SK-N-SH (cell line): Measurements from ENCODE around the gene TLR3. TPM values are rescaled to one million over a fixed set of nuclear protein-coding genes. Genes with fewer than 3 reads are reported as not detected.

ENCODE experiments used
- CTCF ChIA-PET: fragments of 300-600, 350-600 bp; formaldehyde crosslinking; extraction: SDS; loops from one replicate; lab custom pipeline; 2021; lab: Yijun Ruan, JAX
- POLR2A ChIA-PET: fragments of 350-600 bp; sonication (Branson Sonifier 250); formaldehyde crosslinking; extraction: SDS; loops from one replicate; lab custom pipeline; 2020; ENCODE audit warnings: antibody characterized with exemption, inconsistent platforms; lab: Yijun Ruan, JAX
- DNase-seq: peaks from one replicate; pipeline ENCODE4 v3.0.0; 2012
- H2AFZ ChIP-seq: fragments of 200-600 bp; sonication (generic); 2 replicates; pipeline ENCODE4 v1.8.1; 2016; ENCODE audit warnings: antibody characterized with exemption, mild to moderate bottlenecking, low read depth
- H3F3A ChIP-seq: fragments of 200-600 bp; sonication (generic); replicated peaks from 2 replicates; pipeline ENCODE3; 2016; ENCODE audit warnings: antibody characterized with exemption, mild to moderate bottlenecking; ENCODE audit not compliant: insufficient read depth
- H3K27ac ChIP-seq, 2 experiments: fragments of 200-500 bp in 1 of 2; fragments of 200-600 bp in 1 of 2; sonication (Bioruptor generic) in 1 of 2; sonication (generic), shearing (Covaris generic) in 1 of 2; 2 replicates each; pipeline versions ENCODE4 v1.5.1 to v1.6.1; 2014 to 2016; ENCODE audit warnings: low read depth in 2 of 2, inconsistent platforms in 1 of 2, low read length in 1 of 2, mild to moderate bottlenecking in 1 of 2, mixed read lengths in 1 of 2
- H3K27me3 ChIP-seq: fragments of 200-600 bp; sonication (generic), shearing (Covaris generic); 2 replicates; pipeline ENCODE4 v1.6.1; 2016; ENCODE audit warnings: mixed run types; ENCODE audit not compliant: insufficient read depth
- H3K36me3 ChIP-seq, 2 experiments: fragments of 200-500 bp in 1 of 2; fragments of 200-600 bp in 1 of 2; sonication (Bioruptor generic) in 1 of 2; sonication (generic) in 1 of 2; replicated peaks in 1 of 2; 2 replicates each; pipeline versions ENCODE3 to v1.5.1; 2014 to 2016; ENCODE audit warnings: low read length in 1 of 2, mild to moderate bottlenecking in 1 of 2; ENCODE audit not compliant: insufficient read depth in 2 of 2, control insufficient read depth in 1 of 2
- H3K4me1 ChIP-seq, 2 experiments: fragments of 200-500 bp in 1 of 2; fragments of 200-600 bp in 1 of 2; sonication (Bioruptor generic) in 1 of 2; sonication (generic), shearing (Covaris generic) in 1 of 2; 2 replicates each; pipeline versions ENCODE4 v1.5.1 to v1.6.1; 2014 to 2016; ENCODE audit warnings: low read depth in 1 of 2, low read length in 1 of 2, mixed run types in 1 of 2; ENCODE audit not compliant: insufficient read depth in 2 of 2, control insufficient read depth in 1 of 2
- H3K4me2 ChIP-seq: fragments of 200-600 bp; sonication (generic), shearing (Covaris generic); 2 replicates; pipeline ENCODE4 v1.6.1; 2017; ENCODE audit warnings: mixed run types
- H3K4me3 ChIP-seq, 2 experiments: fragments of 200-500 bp in 1 of 2; fragments of 200-600 bp in 1 of 2; sonication (Bioruptor generic) in 1 of 2; sonication (generic), shearing (Covaris generic) in 1 of 2; 2 replicates each; pipeline versions ENCODE4 v1.5.1 to v1.8.1; 2014 to 2016; ENCODE audit warnings: low read depth in 2 of 2, inconsistent platforms in 1 of 2, low read length in 1 of 2, mild to moderate bottlenecking in 1 of 2, mixed read lengths in 1 of 2, moderate library complexity in 1 of 2
- H3K79me2 ChIP-seq: fragments of 200-600 bp; sonication (generic); 2 replicates; pipeline ENCODE4 v1.8.1; 2017; ENCODE audit warnings: mild to moderate bottlenecking; ENCODE audit not compliant: insufficient read depth
- H3K9ac ChIP-seq: fragments of 200-600 bp; sonication (generic); 2 replicates; pipeline ENCODE4 v1.6.1; 2017; ENCODE audit warnings: mixed run types
- H3K9me2 ChIP-seq: fragments of 200-600 bp; sonication (generic); 2 replicates; pipeline ENCODE4 v1.6.1; 2017; ENCODE audit warnings: mixed run types
- H3K9me3 ChIP-seq: fragments of 200-600 bp; sonication (generic); 2 replicates; pipeline ENCODE4 v1.6.1; 2017; ENCODE audit warnings: mixed run types, mild to moderate bottlenecking, moderate library complexity
- H4K20me1 ChIP-seq: fragments of 200-600 bp; sonication (generic); 2 replicates; pipeline ENCODE4 v1.6.1; 2017; ENCODE audit warnings: mild to moderate bottlenecking, mixed run types; ENCODE audit not compliant: insufficient read depth
- ELF1 ChIP-seq: IDR thresholded peaks from 2 replicates; pipeline ENCODE4 v1.4.0; 2012
- FOSL2 ChIP-seq: IDR thresholded peaks from 2 replicates; pipeline ENCODE4 v1.4.0; 2012; ENCODE audit warnings: low read depth, mild to moderate bottlenecking, moderate library complexity, borderline replicate concordance
- FOXM1 ChIP-seq: IDR thresholded peaks from 2 replicates; pipeline ENCODE4 v1.4.0; 2012; ENCODE audit warnings: low read depth, mild to moderate bottlenecking
- GABPA ChIP-seq: IDR thresholded peaks from 2 replicates; pipeline ENCODE4 v1.4.0; 2012; ENCODE audit warnings: low read depth, mild to moderate bottlenecking
- JUND ChIP-seq: IDR thresholded peaks from 2 replicates; pipeline ENCODE4 v1.4.0; 2012
- NFIC ChIP-seq: IDR thresholded peaks from 2 replicates; pipeline ENCODE4 v1.4.0; 2012; ENCODE audit warnings: borderline replicate concordance
- NRF1 ChIP-seq: IDR thresholded peaks from 2 replicates; pipeline ENCODE4 v1.6.1; 2012; ENCODE audit warnings: low read depth, mild to moderate bottlenecking, low read length
- PBX3 ChIP-seq: IDR thresholded peaks from 2 replicates; pipeline ENCODE4; 2012
- RAD21 ChIP-seq: IDR thresholded peaks from 2 replicates; pipeline ENCODE4 v1.6.1; 2012; ENCODE audit warnings: mild to moderate bottlenecking, low read length
- REST ChIP-seq: IDR thresholded peaks from 2 replicates; pipeline ENCODE4 v1.6.1; 2012; ENCODE audit warnings: mild to moderate bottlenecking, low read depth, low read length, moderate library complexity
- RFX5 ChIP-seq: IDR thresholded peaks from 2 replicates; pipeline ENCODE4 v1.6.1; 2012; ENCODE audit warnings: mild to moderate bottlenecking, improper control_type of control experiment, low read length
- RXRA ChIP-seq: IDR thresholded peaks from 2 replicates; pipeline ENCODE4 v1.4.0; 2012; ENCODE audit warnings: low read depth, mild to moderate bottlenecking, borderline replicate concordance
- TCF12 ChIP-seq: IDR thresholded peaks from 2 replicates; pipeline ENCODE4 v1.4.0; 2012
- YY1 ChIP-seq: IDR thresholded peaks from 2 replicates; pipeline ENCODE4 v1.4.0; 2012; ENCODE audit warnings: low read depth, mild to moderate bottlenecking
- WGBS: methylation state at CpG from one replicate; pipeline ENCODE4 v1.1.6; 2017; ENCODE audit warnings: low lambda C conversion rate; 5-methylcytosine and 5-hydroxymethylcytosine counted together
- polyA plus RNA-seq, 3 experiments: library from polyadenylated mRNA; depleted of rRNA; stranded (reverse); fragments of >200 nt; gene quantifications; 2 replicates each; pipeline ENCODE4 v1.2.3, GENCODE V29; 2012
- TF ChIP-seq, protein P1 (sequence below): IDR thresholded peaks from 2 replicates; pipeline ENCODE4 v1.4.0; 2012; ENCODE audit warnings: low read depth
- TF ChIP-seq, protein P2 (sequence below): fragments of 150-350 bp; IDR thresholded peaks from 2 replicates; pipeline ENCODE4 v1.6.1; 2016; ENCODE audit warnings: mild to moderate bottlenecking, low read depth, low read length
- TF ChIP-seq, protein P3 (sequence below): IDR thresholded peaks from 2 replicates; pipeline ENCODE4 v1.4.0; 2012; ENCODE audit warnings: low read depth, borderline replicate concordance

TLR3 gene
- polyA plus RNA-seq, 1 of the 3 experiments (the other 2 are of a cell fraction) = 0.51 TPM

GRCh38 chr4:186072516-186072915 is 3.6 kb downstream of the TLR3 start:
- WGBS = 80% methylated on average over 10 of the region's 10 CpGs
- Histone ChIP-seq H3K9me3 (no peaks in the 10 kb centered on the region), H3K36me3 (no peaks in the 10 kb centered on the region), H2AFZ (no peak overlapping the region), H3K4me2 (no peak overlapping the region), H3K79me2 (no peaks in the 10 kb centered on the region), H3K9ac (no peak overlapping the region), H3K4me1 (peaks cover 2 to 6% of the 10 kb centered on the region in 2 experiments; a peak in 2 of 4 replicates), H3F3A (no peaks in the 10 kb centered on the region), H3K9me2 (0 out of 2 replicates have a peak, but pooled peaks cover 3% of the 10 kb centered on the region), H3K27ac (no peak overlapping the region), H4K20me1 (no peaks in the 10 kb centered on the region), H3K27me3 (no peaks in the 10 kb centered on the region), H3K4me3 (no peak overlapping the region)
- DNase-seq = no peak
- TF ChIP-seq PBX3 (no peak), REST (no peak)
- ChIA-PET POLR2A (no interaction called here), CTCF (interaction anchor here (1.1 kb wide), 1 partner anchor 34 kb away, joined by 5 read pairs; no protein-coding TSS in a partner anchor)

DNA sequence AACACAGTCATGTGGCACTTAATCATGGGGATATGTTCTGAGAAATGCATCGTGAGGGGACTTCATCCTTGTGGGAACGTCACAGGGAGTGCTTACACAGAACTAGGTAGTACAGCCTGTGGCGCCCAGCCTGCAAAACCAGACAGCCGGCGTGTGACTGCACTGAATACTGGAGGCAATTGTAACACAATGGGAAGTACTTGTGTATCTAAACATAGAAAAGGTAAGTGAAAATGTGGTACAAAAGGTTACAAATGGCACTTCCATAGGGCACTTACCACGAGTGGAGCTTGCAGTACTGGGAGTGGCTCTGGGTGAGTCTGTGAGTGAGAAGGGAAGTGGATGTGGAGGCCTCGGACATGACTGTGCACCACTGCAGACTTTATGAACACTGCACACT is 5.2 kb downstream of the TLR3 start:
- H3K9ac ChIP-seq = no peak overlapping the region
- no peaks in the 10 kb centered on the region for H4K20me1 ChIP-seq
- H3K9me2 ChIP-seq = 0 out of 2 replicates have a peak, but pooled peaks cover 3% of the 10 kb centered on the region
- H3K27ac ChIP-seq = no peak overlapping the region
- DNase-seq = no peak
- H3K4me2 ChIP-seq = no peak overlapping the region
- H3K79me2 ChIP-seq = no peaks in the 10 kb centered on the region
- H3F3A ChIP-seq = no peaks in the 10 kb centered on the region
- whole genome bisulfite sequencing = 64% methylated on average over 7 of the region's 7 CpGs
- no peaks in the 10 kb centered on the region for H3K27me3 ChIP-seq
- peaks cover 0 to 3% of the 10 kb centered on the region in 2 experiments; a peak in 1 of 4 replicates for H3K4me1 ChIP-seq
- ChIA-PET CTCF (no interaction called here), POLR2A (no interaction called here)
- H2AFZ ChIP-seq = no peak overlapping the region
- no peaks in the 10 kb centered on the region for H3K36me3 ChIP-seq
- H3K4me3 ChIP-seq = no peak overlapping the region
- H3K9me3 ChIP-seq = no peaks in the 10 kb centered on the region
- TF ChIP-seq ELF1 = no peak
- TF ChIP-seq REST = no peak
- TF ChIP-seq YY1 = no peak
- no peak for TF ChIP-seq GABPA
- no peak for TF ChIP-seq FOXM1
- no peak for TF ChIP-seq RFX5
- TF ChIP-seq, protein P1, sequence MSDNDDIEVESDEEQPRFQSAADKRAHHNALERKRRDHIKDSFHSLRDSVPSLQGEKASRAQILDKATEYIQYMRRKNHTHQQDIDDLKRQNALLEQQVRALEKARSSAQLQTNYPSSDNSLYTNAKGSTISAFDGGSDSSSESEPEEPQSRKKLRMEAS = no peak
- TF ChIP-seq, protein P2, sequence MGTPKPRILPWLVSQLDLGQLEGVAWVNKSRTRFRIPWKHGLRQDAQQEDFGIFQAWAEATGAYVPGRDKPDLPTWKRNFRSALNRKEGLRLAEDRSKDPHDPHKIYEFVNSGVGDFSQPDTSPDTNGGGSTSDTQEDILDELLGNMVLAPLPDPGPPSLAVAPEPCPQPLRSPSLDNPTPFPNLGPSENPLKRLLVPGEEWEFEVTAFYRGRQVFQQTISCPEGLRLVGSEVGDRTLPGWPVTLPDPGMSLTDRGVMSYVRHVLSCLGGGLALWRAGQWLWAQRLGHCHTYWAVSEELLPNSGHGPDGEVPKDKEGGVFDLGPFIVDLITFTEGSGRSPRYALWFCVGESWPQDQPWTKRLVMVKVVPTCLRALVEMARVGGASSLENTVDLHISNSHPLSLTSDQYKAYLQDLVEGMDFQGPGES = no peak
- no peak for TF ChIP-seq RAD21
- TF ChIP-seq JUND = no peak
- TF ChIP-seq, protein P3, sequence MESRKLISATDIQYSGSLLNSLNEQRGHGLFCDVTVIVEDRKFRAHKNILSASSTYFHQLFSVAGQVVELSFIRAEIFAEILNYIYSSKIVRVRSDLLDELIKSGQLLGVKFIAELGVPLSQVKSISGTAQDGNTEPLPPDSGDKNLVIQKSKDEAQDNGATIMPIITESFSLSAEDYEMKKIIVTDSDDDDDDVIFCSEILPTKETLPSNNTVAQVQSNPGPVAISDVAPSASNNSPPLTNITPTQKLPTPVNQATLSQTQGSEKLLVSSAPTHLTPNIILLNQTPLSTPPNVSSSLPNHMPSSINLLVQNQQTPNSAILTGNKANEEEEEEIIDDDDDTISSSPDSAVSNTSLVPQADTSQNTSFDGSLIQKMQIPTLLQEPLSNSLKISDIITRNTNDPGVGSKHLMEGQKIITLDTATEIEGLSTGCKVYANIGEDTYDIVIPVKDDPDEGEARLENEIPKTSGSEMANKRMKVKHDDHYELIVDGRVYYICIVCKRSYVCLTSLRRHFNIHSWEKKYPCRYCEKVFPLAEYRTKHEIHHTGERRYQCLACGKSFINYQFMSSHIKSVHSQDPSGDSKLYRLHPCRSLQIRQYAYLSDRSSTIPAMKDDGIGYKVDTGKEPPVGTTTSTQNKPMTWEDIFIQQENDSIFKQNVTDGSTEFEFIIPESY = no peak
- no peak for TF ChIP-seq RXRA
- no peak for TF ChIP-seq FOSL2
- TF ChIP-seq TCF12 = no peak
- TF ChIP-seq NRF1 = no peak
- TF ChIP-seq NFIC = no peak
